ENCODE measurements around the gene PIK3CB.
"Not testable (repeated sequence)": the region's sequence is repeated elsewhere in the genome, so short reads cannot be mapped to it uniquely, and the experiment has no call there.

PIK3CB gene

GRCh38 chr3:138761002-138761401, 73.7 kb downstream of the PIK3CB start:
- DNase-seq (ENCODE audit: low read depth in 2 of 2) = no peak

GRCh38 chr3:138748190-138748589, 86.5 kb downstream of the PIK3CB start:
- DNase-seq (ENCODE audit: low read depth in 2 of 2) = no peak

GRCh38 chr3:138747225-138747624, 87.5 kb downstream of the PIK3CB start:
- no peak for DNase-seq (ENCODE audit: low read depth in 2 of 2)

- DNase-seq (ENCODE audit: low read depth in 2 of 2) = no peak
Measured at GRCh38 chr3:138740072-138740471, 94.7 kb downstream of the PIK3CB start.

- DNase-seq (ENCODE audit: low read depth in 2 of 2) = no peak
Measured at GRCh38 chr3:138732456-138732855, 102.3 kb downstream of the PIK3CB start.

- DNase-seq (ENCODE audit: low read depth in 2 of 2) = no peak
Measured at GRCh38 chr3:138726946-138727730, 107.6 kb downstream of the PIK3CB start.

GRCh38 chr3:138726042-138726441, 108.7 kb downstream of the PIK3CB start:
- DNase-seq (ENCODE audit: low read depth in 2 of 2) = not testable (repeated sequence)

- DNase-seq (ENCODE audit: low read depth in 2 of 2) = no peak
Measured at GRCh38 chr3:138725116-138725515, 109.6 kb downstream of the PIK3CB start.

GRCh38 chr3:138724443-138724842, 110.3 kb downstream of the PIK3CB start:
- no peak for DNase-seq (ENCODE audit: low read depth in 2 of 2)

- no peak for DNase-seq (ENCODE audit: low read depth in 2 of 2)
Measured at GRCh38 chr3:138718849-138719248, 115.9 kb downstream of the PIK3CB start.

GRCh38 chr3:138717348-138717747, 117.4 kb downstream of the PIK3CB start:
- DNase-seq (ENCODE audit: low read depth in 2 of 2) = no peak

GRCh38 chr3:138712086-138712485, 122.6 kb downstream of the PIK3CB start:
- no peak for DNase-seq (ENCODE audit: low read depth in 2 of 2)

- DNase-seq (ENCODE audit: low read depth in 2 of 2) = no peak
Measured at GRCh38 chr3:138705675-138706074, 129.1 kb downstream of the PIK3CB start.

- no peak for DNase-seq (ENCODE audit: low read depth in 2 of 2)
Measured at GRCh38 chr3:138696666-138697370, 137.9 kb downstream of the PIK3CB start.

GRCh38 chr3:138694287-138695007, 140.3 kb downstream of the PIK3CB start:
- no peak for DNase-seq (ENCODE audit: low read depth in 2 of 2)

GRCh38 chr3:138692152-138692551, 142.6 kb downstream of the PIK3CB start:
- no peak for DNase-seq (ENCODE audit: low read depth in 2 of 2)

- no peak for DNase-seq (ENCODE audit: low read depth in 2 of 2)
Measured at GRCh38 chr3:138691351-138691750, 143.4 kb downstream of the PIK3CB start.

- DNase-seq (ENCODE audit: low read depth in 2 of 2) = no peak
Measured at GRCh38 chr3:138690036-138690435, 144.7 kb downstream of the PIK3CB start.

- no peak for DNase-seq (ENCODE audit: low read depth in 2 of 2)
Measured at GRCh38 chr3:138688871-138689299, 145.8 kb downstream of the PIK3CB start.

- no peak for DNase-seq (ENCODE audit: low read depth in 2 of 2)
Measured at GRCh38 chr3:138687236-138687635, 147.5 kb downstream of the PIK3CB start.

- DNase-seq (ENCODE audit: low read depth in 2 of 2) = no peak
Measured at GRCh38 chr3:138686771-138687221, 147.9 kb downstream of the PIK3CB start.

GRCh38 chr3:138684396-138684795, 150.3 kb downstream of the PIK3CB start:
- no peak for DNase-seq (ENCODE audit: low read depth in 2 of 2)
